ENCODE data around the gene AKT1.
"Not testable (repeated sequence)": the region's sequence is repeated elsewhere in the genome, so short reads cannot be mapped to it uniquely, and the experiment has no call there.

The AKT1 gene

GRCh38 chr14:104741108-104741802, 54.3 kb downstream of the AKT1 start:
- in situ Hi-C loops (cut with MboI; ENCODE audit: low sequenced_read_pairs) = no loop called here

- in situ Hi-C loops (cut with MboI; ENCODE audit: low sequenced_read_pairs) = no loop called here
These were observed 55.7 kb downstream of the AKT1 start for GRCh38 chr14:104739546-104740516.

- in situ Hi-C loops (cut with MboI; ENCODE audit: low sequenced_read_pairs) = no loop called here
These were observed 56.5 kb downstream of the AKT1 start for GRCh38 chr14:104739026-104739425.

- in situ Hi-C loops (cut with MboI; ENCODE audit: low sequenced_read_pairs) = no loop called here
These were observed 57.1 kb downstream of the AKT1 start for GRCh38 chr14:104738375-104739019.

GRCh38 chr14:104735830-104736642, 59.5 kb downstream of the AKT1 start:
- in situ Hi-C loops (cut with MboI; ENCODE audit: low sequenced_read_pairs) = no loop called here

- in situ Hi-C loops (cut with MboI; ENCODE audit: low sequenced_read_pairs) = no loop called here
These were observed 60.4 kb downstream of the AKT1 start for GRCh38 chr14:104734991-104735779.

GRCh38 chr14:104734601-104734990, 61.0 kb downstream of the AKT1 start:
- in situ Hi-C loops (cut with MboI; ENCODE audit: low sequenced_read_pairs) = no loop called here

- in situ Hi-C loops (cut with MboI; ENCODE audit: low sequenced_read_pairs) = no loop called here
These were observed 61.4 kb downstream of the AKT1 start for GRCh38 chr14:104734051-104734587.

GRCh38 chr14:104732931-104733681, 62.4 kb downstream of the AKT1 start:
- in situ Hi-C loops (cut with MboI; ENCODE audit: low sequenced_read_pairs) = no loop called here

GRCh38 chr14:104732355-104732804, 63.2 kb downstream of the AKT1 start:
- in situ Hi-C loops (cut with MboI; ENCODE audit: low sequenced_read_pairs) = no loop called here

GRCh38 chr14:104731320-104732294, 63.9 kb downstream of the AKT1 start:
- in situ Hi-C loops (cut with MboI; ENCODE audit: low sequenced_read_pairs) = no loop called here

- in situ Hi-C loops (cut with MboI; ENCODE audit: low sequenced_read_pairs) = no loop called here
These were observed 65.1 kb downstream of the AKT1 start for GRCh38 chr14:104730487-104730886.

- in situ Hi-C loops (cut with MboI; ENCODE audit: low sequenced_read_pairs) = no loop called here
These were observed 65.7 kb downstream of the AKT1 start for GRCh38 chr14:104729835-104730181.

GRCh38 chr14:104729176-104729834, 66.2 kb downstream of the AKT1 start:
- in situ Hi-C loops (cut with MboI; ENCODE audit: low sequenced_read_pairs) = not testable (repeated sequence)

- in situ Hi-C loops (cut with MboI; ENCODE audit: low sequenced_read_pairs) = no loop called here
These were observed 66.9 kb downstream of the AKT1 start for GRCh38 chr14:104728631-104729030.

- in situ Hi-C loops (cut with MboI; ENCODE audit: low sequenced_read_pairs) = no loop called here
These were observed 68.7 kb downstream of the AKT1 start for GRCh38 chr14:104726600-104727451.

Data from hTERT RPE-1 (cell line).